GM21423 (cell line): ENCODE measurements around the gene THBS4.
A peak's percentile ranks its signal among the peaks of the same experiment; 100 is the strongest.

Source experiments
- ATAC-seq: cut with Tn5 transposase; IDR thresholded peaks from one replicate; pipeline ENCODE4 v1.9.1; 2021; ENCODE audit warnings: mild to moderate bottlenecking, moderate library complexity; ENCODE audit not compliant: unreplicated experiment

The THBS4 gene

GRCh38 chr5:80034962-80035821, at the start of gene THBS4:
TSS of gene THBS4 (plus strand) at chr5:80035348. CDS start at chr5:80035538, 190 bp downstream.
- no peak for ATAC-seq

DNA sequence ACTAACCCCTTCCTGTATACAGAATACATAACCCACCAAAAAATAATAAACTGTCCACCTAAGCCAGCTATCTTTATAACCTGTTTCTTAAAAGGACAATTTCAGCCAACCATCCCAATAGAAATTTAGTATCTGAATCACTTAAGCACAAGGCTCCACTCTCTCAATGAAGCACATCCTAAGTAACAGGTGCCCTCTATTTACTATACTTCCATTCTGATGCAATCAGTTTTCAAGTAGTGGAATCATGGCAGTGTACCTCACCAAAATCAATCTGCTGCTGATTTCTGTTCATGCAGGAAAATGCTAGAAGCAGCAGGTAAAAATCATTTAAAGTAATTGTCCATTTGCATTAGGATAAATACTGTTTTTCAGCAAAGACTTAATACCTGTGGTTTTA, 48.9 kb upstream of the THBS4 start:
- ATAC-seq: no peak

GRCh38 chr5:79990205-79990597, 44.9 kb upstream of the THBS4 start:
- peak; percentile 31 for ATAC-seq

GRCh38 chr5:79990598-79991507, 44.3 kb upstream of the THBS4 start, which contains the start of gene MTX3:
TSS of gene MTX3 (minus strand) at chr5:79991262. CDS start at chr5:79991238, 24 bp downstream.
- peak; percentile 85 for ATAC-seq

GRCh38 chr5:79992891-79993657, 42.1 kb upstream of the THBS4 start:
- ATAC-seq: no peak

DNA sequence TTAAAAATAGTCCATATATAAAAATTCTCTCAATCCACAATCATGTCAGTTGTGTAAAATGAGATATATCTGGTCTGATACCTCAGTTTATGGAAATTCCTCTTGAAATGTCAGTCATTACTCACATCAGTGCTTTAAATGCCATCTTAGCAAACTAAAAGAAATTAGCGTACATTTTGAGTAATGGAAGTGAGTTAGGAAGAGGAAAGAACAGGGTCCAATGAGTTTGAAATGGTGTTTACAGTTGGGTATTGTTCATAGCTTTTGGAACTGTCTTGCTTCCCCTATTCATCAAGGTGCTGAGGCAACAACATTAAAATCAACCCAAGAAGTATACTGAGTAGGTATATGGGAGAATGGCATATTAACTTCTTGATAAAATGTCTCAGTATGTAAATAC, 35.4 kb upstream of the THBS4 start:
- no peak for ATAC-seq

DNA sequence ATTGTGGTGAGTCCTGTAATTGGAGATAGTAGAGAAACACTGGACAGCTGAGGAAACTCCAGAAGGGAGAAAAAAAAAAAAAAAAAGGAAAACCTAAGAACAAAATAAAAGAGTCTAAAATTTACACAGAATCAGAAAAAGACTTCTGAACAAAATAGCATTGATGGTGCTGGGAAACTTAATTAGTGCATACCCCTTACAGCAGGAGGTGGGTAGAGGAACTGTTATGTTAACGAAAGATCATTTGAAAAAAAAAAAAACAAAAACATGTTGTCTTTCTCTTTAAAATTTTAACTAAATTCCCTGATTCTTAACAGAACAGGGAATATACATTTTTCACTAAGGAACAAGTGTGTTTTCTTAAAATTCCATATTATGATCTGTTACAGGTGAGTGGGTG, 32.5 kb upstream of the THBS4 start:
- ATAC-seq: no peak

DNA sequence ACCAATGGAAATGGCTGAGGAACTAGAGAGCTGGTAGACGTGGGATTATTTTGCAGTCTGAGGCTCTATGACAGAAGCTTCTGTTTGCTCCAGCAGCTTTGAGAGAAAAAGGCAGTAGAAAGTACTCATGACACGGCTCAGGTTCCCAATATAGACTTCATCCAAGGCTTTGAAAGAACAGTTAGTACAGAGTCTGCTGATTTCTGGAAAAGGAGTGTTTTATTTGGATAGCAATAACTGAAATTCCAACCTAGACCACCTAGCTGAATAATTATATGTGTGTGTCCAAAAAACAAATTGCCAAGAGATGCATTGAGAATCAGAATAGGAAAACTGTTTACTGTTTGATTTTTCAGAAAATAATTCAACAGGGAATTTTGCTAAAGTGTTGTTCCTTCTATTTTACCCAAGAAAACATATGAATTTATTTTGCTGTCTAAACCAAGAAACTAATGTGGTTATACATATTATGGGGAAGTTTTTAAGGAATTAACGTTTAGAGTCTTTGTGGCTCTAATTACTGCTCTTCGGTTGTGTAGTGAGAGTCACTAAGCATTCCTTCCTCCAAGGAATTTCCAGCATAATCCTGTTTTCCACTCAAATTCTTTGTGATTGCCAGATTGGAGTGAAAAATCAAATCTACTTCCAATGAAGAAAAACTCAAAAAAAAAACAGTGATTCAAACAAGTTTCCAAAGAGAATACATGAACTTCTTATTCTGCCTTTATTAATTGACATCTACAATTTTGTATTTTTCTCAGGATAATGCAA, 26.0 kb upstream of the THBS4 start:
- ATAC-seq: no peak

DNA sequence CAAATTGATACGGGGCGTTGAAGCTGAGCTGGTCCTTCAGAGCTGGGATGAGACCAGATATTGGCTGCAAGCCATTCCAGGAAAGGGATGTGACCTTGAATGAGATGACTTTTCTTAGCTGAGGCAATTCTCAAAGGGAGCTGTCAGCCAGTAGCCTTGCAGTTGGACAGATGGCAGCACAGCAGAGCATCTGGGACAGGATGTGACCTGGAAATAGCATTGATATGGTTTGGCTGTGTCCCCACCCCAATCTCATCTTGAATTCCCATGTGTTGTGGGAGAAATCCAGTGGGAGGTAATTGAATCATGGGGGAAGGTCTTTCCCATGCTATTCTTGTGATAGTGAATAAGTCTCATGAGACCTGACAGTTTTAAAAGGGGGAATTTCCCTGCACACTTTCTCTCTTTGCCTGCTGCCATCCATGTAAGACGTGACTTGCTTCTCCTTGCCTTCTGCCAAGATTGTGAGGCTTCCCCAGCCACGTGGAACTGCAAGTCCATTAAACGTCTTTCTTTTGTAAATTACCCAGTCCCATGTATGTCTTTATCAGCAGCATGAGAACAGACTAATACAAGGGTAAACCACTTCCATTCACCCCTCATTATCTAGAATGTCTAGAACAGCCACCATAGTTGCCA, 24.3 kb upstream of the THBS4 start:
- no peak for ATAC-seq

DNA sequence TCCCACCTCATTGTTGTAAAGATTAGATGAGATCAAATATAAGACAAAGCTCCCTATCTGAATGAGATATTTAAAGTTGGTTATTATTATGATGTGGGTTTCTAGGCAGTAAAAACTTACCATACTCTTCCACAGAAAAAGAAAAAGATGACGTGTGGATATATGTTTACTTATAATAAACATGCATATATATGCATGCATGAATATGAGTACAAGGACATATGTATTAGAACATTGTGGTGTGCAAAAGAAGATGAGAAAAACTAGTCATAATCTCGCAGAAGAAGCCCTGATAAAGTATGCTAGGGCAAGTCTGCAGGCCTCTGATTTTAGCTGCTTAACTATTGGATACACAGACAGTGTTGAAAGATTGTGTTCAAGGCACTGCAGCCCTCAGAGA, 10.1 kb upstream of the THBS4 start:
- ATAC-seq: no peak

DNA sequence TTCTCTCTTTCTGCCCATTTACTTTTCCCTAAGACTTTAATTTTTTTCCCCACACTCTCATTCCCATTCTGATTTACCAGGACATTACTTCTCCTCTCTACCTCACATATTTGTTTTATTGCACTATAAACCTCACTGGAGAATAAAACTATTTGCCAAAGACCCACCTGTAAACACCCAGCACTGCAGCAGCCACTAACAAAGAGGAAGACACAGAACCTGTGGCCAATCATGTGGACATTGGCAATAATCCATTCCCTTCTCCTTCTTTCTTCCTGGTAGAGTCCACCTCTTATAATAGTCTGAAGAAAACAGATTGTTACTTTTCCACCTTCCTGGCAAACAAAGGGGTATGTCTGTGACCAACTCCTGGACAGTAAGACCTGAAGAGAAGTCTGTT, 8.3 kb upstream of the THBS4 start:
- ATAC-seq: no peak

DNA sequence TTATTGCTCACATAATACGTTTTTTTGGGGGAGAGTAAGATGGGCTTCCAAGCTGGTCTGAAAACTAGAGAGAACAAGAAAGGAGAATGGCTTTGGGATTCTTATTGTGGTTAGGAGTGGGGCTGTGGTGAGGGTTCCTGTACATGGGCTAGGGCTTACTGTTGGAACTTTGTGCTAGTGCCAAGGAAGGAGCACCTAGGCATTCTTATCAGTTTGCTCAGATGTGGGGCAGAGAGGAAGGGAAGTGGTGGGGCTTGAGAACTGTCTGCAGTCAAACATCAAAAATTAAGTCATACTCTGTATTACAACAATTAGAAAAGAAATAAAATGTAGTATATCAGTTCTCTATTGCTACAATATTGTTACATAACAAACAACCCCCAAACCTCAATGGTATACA, 4.0 kb upstream of the THBS4 start:
- no peak for ATAC-seq

DNA sequence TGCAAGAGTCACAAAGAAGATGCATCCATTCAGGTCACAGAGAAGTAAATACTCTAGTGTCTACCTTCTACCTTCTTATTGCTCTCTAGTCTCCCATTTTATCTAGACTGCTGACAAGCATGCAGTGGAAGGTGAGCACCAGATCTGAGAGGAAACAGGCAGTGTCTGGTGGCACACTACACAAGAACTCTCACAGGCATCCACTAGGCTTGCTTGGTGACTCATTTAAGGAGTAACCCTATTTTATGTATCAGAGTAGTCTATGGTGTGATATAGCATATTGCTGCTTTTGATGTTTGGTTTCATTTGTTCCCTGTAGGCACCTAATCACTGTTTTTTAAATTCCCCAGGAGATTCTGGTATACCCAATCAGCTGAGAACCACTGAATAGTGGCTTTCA, 1.6 kb upstream of the THBS4 start:
- no peak for ATAC-seq

DNA sequence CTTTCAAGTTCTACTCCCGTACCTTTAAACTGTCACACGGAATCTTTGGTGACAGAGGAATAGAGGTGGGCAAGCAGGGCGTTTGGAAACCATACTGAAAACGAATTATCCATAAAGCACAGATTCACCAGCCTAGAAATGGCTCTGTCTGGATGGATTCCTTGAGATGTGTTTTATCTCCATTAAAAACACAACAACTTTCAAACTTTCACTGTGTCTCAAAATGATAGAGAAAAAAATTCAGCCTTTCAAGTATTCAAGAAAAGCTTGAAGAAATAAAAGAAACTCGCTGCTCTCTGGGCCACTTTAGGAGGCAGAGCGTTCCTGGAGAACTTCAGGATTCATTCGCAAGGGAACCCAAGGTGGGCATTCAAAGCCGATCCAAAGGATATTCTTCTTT, 589 bp upstream of the THBS4 start:
- no peak for ATAC-seq

DNA sequence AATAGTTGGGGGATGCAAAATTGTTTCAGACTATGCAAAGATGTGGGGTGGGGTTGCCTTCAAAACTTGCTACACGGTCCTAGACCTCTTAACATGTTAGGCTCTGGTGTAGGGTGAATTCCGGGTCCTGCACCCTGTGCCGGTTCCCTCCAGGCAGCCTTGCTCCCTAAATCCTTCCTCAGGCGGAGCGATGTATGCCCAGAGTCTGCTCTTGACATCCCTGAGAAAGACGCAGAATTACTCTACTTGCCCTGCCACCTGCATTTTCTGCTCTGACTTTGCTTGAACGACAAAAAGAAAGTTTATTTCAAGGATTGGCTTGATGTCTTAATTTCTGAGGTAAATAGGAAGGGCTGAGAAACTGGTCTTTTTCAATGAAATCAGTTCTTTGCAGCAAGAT, 691 bp downstream of the THBS4 start:
- ATAC-seq: no peak

- ATAC-seq: no peak
These were observed 1.5 kb downstream of the THBS4 start for GRCh38 chr5:80036615-80037014.

DNA sequence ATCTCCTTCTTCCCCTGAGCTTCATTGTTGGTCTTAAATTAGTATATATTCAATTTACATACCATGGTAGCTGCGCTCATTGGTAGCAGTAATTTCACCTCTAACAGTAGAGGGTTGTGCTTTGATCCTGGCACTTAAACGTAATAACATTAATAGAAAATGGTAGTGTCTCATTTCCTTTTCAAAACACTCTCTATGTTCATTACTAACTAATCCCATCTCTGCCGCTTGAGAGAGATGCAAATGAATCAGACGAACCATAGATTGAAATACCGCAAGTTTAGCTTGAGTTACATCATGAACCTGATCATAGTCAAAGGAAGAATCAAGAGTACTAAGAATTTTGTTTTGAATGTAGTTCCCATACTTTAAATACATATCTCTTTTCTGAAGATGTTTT, 2.2 kb downstream of the THBS4 start:
- ATAC-seq: no peak

- ATAC-seq: no peak
These were observed 4.5 kb downstream of the THBS4 start for GRCh38 chr5:80039650-80040049.

DNA sequence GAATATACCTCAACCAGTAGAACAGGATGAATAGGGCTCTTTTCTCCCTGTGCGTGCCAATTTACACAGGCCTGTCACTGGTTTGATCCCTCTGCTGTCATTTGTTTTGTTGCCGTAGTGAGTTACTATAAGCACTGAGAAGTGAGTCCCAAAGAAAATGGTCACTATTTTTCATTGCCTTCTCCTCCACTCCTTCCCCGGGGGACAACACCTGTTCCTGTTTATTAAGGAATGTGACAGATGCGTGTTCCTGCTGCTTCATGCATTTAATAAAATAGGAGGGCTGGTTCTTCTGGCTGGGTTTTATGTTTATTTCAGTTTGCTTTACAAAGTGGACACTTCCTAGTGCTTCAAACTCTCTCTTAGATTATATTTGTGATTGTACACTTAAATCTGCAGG, 6.4 kb downstream of the THBS4 start:
- ATAC-seq: no peak

- ATAC-seq: no peak
These were observed 7.2 kb downstream of the THBS4 start for GRCh38 chr5:80042330-80042729.
